GM12878 (cell line): ENCODE results near the gene C16orf86. TPM values are rescaled to one million over a fixed set of nuclear protein-coding genes. Genes with fewer than 3 reads are reported as not detected.

Experiments used
- ATAC-seq: fragments of 200-7000 bp; cut with Tn5 transposase; 3 replicates; pipeline ENCODE4 v1.9.1; 2020; ENCODE audit warnings: mild to moderate bottlenecking, moderate library complexity
- BruUV-seq: library from RNA; stranded (reverse); fragments of 400-500 nt; replicated peaks from 2 replicates; lab custom pipeline; 2021; lab: Mats Ljungman, UMichigan
- CTCF ChIA-PET: fragments of 300-600 bp; sonication (Branson Sonifier 250); formaldehyde crosslinking; extraction: SDS; loops from one replicate; lab custom pipeline; 2021; ENCODE audit warnings: inconsistent platforms; lab: Yijun Ruan, JAX
- POLR2A ChIA-PET: fragments of 350-600 bp; formaldehyde crosslinking; extraction: SDS; loops from one replicate; lab custom pipeline; 2021; ENCODE audit warnings: inconsistent platforms; lab: Charles Lee
- RAD21 ChIA-PET: fragments of 300-600 bp; sonication (Branson Sonifier 250); formaldehyde crosslinking; loops from one replicate; lab custom pipeline; 2023; ENCODE audit warnings: antibody characterized with exemption; ENCODE audit not compliant: unreplicated experiment; lab: Charles Lee
- SMC1A ChIA-PET: fragments of 300-600 bp; sonication (Branson Sonifier 250); formaldehyde crosslinking; loops from one replicate; lab custom pipeline; 2023; ENCODE audit not compliant: unreplicated experiment, uncharacterized antibody; lab: Charles Lee
- DNase-seq: peaks from one replicate; pipeline ENCODE4 v3.0.0-alpha.2; 2011; ENCODE audit warnings: low read depth, low spot score
- FAIRE-seq: peaks from 3 replicates; lab custom pipeline; 2011; peaks lifted over from hg19 to GRCh38; lab: Jason Lieb, UNC
- H2AFZ ChIP-seq: 2 replicates; pipeline ENCODE4 v1.6.0; 2011; ENCODE audit warnings: low read depth, low read length, control low read depth; ENCODE audit not compliant: control insufficient read depth
- H3K27ac ChIP-seq: 2 replicates; pipeline ENCODE4 v1.5.1; 2011; ENCODE audit warnings: control low read depth; ENCODE audit not compliant: control insufficient read depth, insufficient read depth
- H3K27me3 ChIP-seq, 2 experiments: replicated peaks in 1 of 2; 2 replicates each; pipeline versions ENCODE4 v1.6.0 to v1.6.1; 2011; ENCODE audit warnings: low read length in 1 of 2; ENCODE audit not compliant: control insufficient read depth in 2 of 2, insufficient read depth in 2 of 2
- H3K36me3 ChIP-seq, 2 experiments: 2 replicates each; pipeline ENCODE4 v1.5.1; 2011; ENCODE audit warnings: low read length in 1 of 2; ENCODE audit not compliant: control insufficient read depth in 2 of 2, insufficient read depth in 2 of 2
- H3K4me1 ChIP-seq: 2 replicates; pipeline ENCODE4 v1.6.1; 2011; ENCODE audit warnings: mild to moderate bottlenecking, low read length, moderate library complexity, mixed read lengths; ENCODE audit not compliant: control insufficient read depth, insufficient read depth
- H3K4me2 ChIP-seq: 2 replicates; pipeline ENCODE4 v1.6.0; 2011; ENCODE audit warnings: control low read depth; ENCODE audit not compliant: control insufficient read depth, insufficient read depth
- H3K4me3 ChIP-seq: fragments of 200-600 bp; sonication (generic); 2 replicates; pipeline ENCODE4 v1.5.1; 2016
- H3K79me2 ChIP-seq: 2 replicates; pipeline ENCODE4 v1.6.0; 2011; ENCODE audit warnings: low read length; ENCODE audit not compliant: control insufficient read depth, insufficient read depth
- H3K9ac ChIP-seq: 2 replicates; pipeline ENCODE4 v1.8.0; 2011; ENCODE audit warnings: low read length, control low read depth, mixed read lengths; ENCODE audit not compliant: control insufficient read depth, insufficient read depth
- H3K9me3 ChIP-seq: replicated peaks from 3 replicates; pipeline ENCODE4 v1.5.1; 2011; ENCODE audit warnings: mild to moderate bottlenecking, low read length; ENCODE audit not compliant: control insufficient read depth, insufficient read depth
- H4K20me1 ChIP-seq: 2 replicates; pipeline ENCODE4 v1.6.0; 2011; ENCODE audit not compliant: control insufficient read depth, insufficient read depth
- BACH1 ChIP-seq: fragments of 450-650 bp; IDR thresholded peaks from 2 replicates; pipeline ENCODE4 v1.6.1; 2017; ENCODE audit warnings: mild to moderate bottlenecking, borderline replicate concordance
- CHD4 ChIP-seq: fragments of 200-600 bp; sonication (generic); IDR thresholded peaks from 2 replicates; pipeline ENCODE4 v1.6.1; 2016; ENCODE audit warnings: mild to moderate bottlenecking
- IKZF1 ChIP-seq: fragments of 450-650 bp; conservative IDR thresholded peaks from 2 replicates; pipeline ENCODE4 v1.6.1; 2017; ENCODE audit warnings: antibody characterized with exemption, mild to moderate bottlenecking
- NR2C2 ChIP-seq: IDR thresholded peaks from 2 replicates; pipeline ENCODE4 v1.6.1; 2011; ENCODE audit warnings: borderline replicate concordance, low read depth; ENCODE audit not compliant: control insufficient read depth, insufficient read length
- NRF1 ChIP-seq: conservative IDR thresholded peaks from 2 replicates; pipeline ENCODE4 v1.6.1; 2011; ENCODE audit warnings: mild to moderate bottlenecking, low read depth, low read length, improper control_type of control experiment
- REST ChIP-seq: IDR thresholded peaks from 2 replicates; pipeline ENCODE4 v1.6.1; 2012; ENCODE audit warnings: mild to moderate bottlenecking, low read depth, low read length
- SMARCA5 ChIP-seq: fragments of 450-650 bp; IDR thresholded peaks from 2 replicates; pipeline ENCODE4 v1.6.1; 2017; ENCODE audit warnings: mild to moderate bottlenecking
- STAT1 ChIP-seq: fragments of 450-650 bp; conservative IDR thresholded peaks from 2 replicates; pipeline ENCODE4 v1.6.1; 2014; ENCODE audit warnings: antibody characterized with exemption, mild to moderate bottlenecking
- WGBS: methylation state at CpG from one replicate; pipeline ENCODE4 v1.1.6; 2016; ENCODE audit warnings: low lambda C conversion rate; ENCODE audit not compliant: insufficient replicate concordance, insufficient coverage; ENCODE audit errors: missing lambda C conversion rate; 5-methylcytosine and 5-hydroxymethylcytosine counted together
- in situ Hi-C: fragments of 300-500 bp; cut with MboI; formaldehyde crosslinking; loops from 9 replicates; pipeline ENCODE4 v1.14.3; 2018; ENCODE audit warnings: mixed read lengths
- intact Hi-C: fragments of 100-400 bp; cut with micrococcal nuclease; formaldehyde crosslinking; loops from one replicate; pipeline ENCODE4 v1.14.2; 2022; ENCODE audit not compliant: unreplicated experiment
- polyA plus RNA-seq, 11 experiments: library from polyadenylated mRNA; depleted of rRNA in 4 of 11; unstranded in 6 of 11; stranded (reverse) in 5 of 11; fragments of >200 nt; fragmentation: Nextera tagmentation in 4 of 11; fragmentation: Illumina TruSeq in 1 of 11; extraction: Ambion mirVana in 4 of 11; extraction: Trizol in 1 of 11; gene quantifications; 1 replicate in 1 of 11; 2 replicates in 10 of 11; pipeline versions ENCODE4 v1.2.1 to v1.2.3, GENCODE V29; 2011 to 2016; ENCODE audit warnings: inconsistent platforms in 2 of 11, missing spikeins in 2 of 11, low read depth in 1 of 11
- total RNA-seq, 4 experiments: library from RNA; depleted of rRNA in 3 of 4; stranded (reverse); fragments of >200 nt in 3 of 4; fragmentation: Illumina TruSeq in 1 of 4; extraction: Trizol in 1 of 4; gene quantifications; 2 replicates each; pipeline versions ENCODE4 v1.2.1 to v1.2.3, GENCODE V29; 2013 to 2021
- TF ChIP-seq, protein P1 (sequence below): fragments of 450-650 bp; IDR thresholded peaks from 2 replicates; pipeline ENCODE4 v1.6.1; 2016; ENCODE audit warnings: mild to moderate bottlenecking

Gene C16orf86
- total and polyA plus RNA-seq, 10 of the 15 experiments (the other 5 are each of a cell fraction or from before 2014, with no cell fraction given) = 0.11 to 3.3 (median 1.6) TPM

- no peak for TF ChIP-seq NRF1
- TF ChIP-seq, protein P1, sequence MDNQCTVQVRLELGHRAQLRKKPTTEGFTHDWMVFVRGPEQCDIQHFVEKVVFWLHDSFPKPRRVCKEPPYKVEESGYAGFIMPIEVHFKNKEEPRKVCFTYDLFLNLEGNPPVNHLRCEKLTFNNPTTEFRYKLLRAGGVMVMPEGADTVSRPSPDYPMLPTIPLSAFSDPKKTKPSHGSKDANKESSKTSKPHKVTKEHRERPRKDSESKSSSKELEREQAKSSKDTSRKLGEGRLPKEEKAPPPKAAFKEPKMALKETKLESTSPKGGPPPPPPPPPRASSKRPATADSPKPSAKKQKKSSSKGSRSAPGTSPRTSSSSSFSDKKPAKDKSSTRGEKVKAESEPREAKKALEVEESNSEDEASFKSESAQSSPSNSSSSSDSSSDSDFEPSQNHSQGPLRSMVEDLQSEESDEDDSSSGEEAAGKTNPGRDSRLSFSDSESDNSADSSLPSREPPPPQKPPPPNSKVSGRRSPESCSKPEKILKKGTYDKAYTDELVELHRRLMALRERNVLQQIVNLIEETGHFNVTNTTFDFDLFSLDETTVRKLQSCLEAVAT = peak; percentile 85
- no peak for TF ChIP-seq CHD4
Observed at GRCh38 chr16:67660564-67661028, 6.0 kb upstream of the C16orf86 start, which contains the start of gene PARD6A (continued).

DNA sequence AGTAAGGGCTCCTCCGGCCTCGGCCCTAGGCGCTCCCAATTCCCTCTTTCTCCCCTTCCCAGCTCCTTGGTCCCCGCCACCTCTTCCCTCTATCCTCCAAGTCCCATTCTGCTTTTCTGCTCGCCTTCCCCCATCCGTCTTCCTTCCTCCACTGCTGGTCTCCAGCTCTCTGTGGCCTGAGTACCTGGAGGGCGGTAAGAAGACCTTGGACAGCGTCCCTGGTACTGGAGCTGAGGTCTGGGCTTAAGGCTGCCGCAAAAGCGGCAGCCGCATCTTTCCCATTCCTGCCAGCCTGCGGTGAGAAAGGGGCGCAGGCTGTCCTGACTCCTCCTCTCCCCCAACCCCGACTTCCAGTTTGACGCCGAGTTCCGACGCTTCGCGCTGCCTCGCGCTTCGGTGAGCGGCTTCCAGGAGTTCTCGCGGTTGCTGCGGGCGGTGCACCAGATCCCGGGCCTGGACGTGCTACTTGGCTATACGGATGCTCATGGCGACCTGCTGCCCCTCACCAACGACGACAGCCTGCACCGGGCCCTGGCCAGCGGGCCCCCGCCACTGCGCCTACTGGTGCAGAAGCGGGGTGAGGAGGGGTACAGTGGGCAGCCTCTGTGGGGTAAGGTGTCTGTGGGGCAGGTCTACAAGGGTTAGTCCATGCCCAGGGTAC lies 5.4 kb upstream of the C16orf86 start:
- Histone ChIP-seq H2AFZ (peak overlapping the region; percentile 84), H3K79me2 (peaks cover 12% of the 10 kb centered on the region), H3K9ac (peak overlapping the region; percentile 49; the same call in 1 of the 2 replicates), H3K27me3 (no peaks in the 10 kb centered on the region), H3K4me2 (peak overlapping the region; percentile 78), H3K4me1 (peaks cover 10% of the 10 kb centered on the region), H4K20me1 (no peaks in the 10 kb centered on the region), H3K4me3 (peak overlapping the region; percentile 83), H3K9me3 (no peaks in the 10 kb centered on the region), H3K27ac (no peak overlapping the region), H3K36me3 (peaks cover 10 to 11% of the 10 kb centered on the region in 2 experiments; a peak in 3 of 4 replicates)
- ATAC-seq (no peak), FAIRE-seq (no peak), DNase-seq (no peak)
- no TSS peak for BruUV-seq
- ChIA-PET SMC1A (no interaction called here), CTCF (interaction anchor here (0.7 to 4.3 kb wide), 4 partner anchors 17 to 172 kb away, joined by 3 to 29 read pairs (median 18); partner anchors contain the start of genes CARMIL2 and CTCF), POLR2A (interaction anchor here (0.5 to 2.8 kb wide), 4 partner anchors 16 to 169 kb away, joined by 3 to 16 read pairs (median 3); partner anchors contain the start of gene CARMIL2), RAD21 (interaction anchor here (1.5 to 3.2 kb wide), 4 partner anchors 16 to 180 kb away, joined by 3 to 17 read pairs (median 6); partner anchors contain the start of genes ATP6V0D1 and CARMIL2)
- in situ Hi-C loops (no loop called here), intact Hi-C loops (loop anchor here (5.0 kb wide), 1 partner anchor 504 kb away; the partner anchor contains the start of genes FBXL8 and TRADD)
- WGBS = 24% methylated on average over 35 of the region's 39 CpGs
- TF ChIP-seq SMARCA5 = 0 out of 2 replicates have a peak, but pooled peaks have one; percentile 24
- peak; percentile 5; the same call in 1 of the 2 replicates for TF ChIP-seq BACH1
- TF ChIP-seq NR2C2 = no peak
- TF ChIP-seq IKZF1 = peak; percentile 32; the same call in 1 of the 2 replicates
- no peak for TF ChIP-seq STAT1
- peak; percentile 79 for TF ChIP-seq REST
